Pancreas (tissue), 10 donors: ENCODE measurements around the gene CCDC102B. TPM values are rescaled to one million over a fixed set of nuclear protein-coding genes. Genes with fewer than 3 reads are reported as not detected.

Experiments used
- ATAC-seq, 4 donors: fragments of 200-7000 bp; cut with Tn5 transposase; one replicate each; pipeline versions ENCODE4 v1.8.0 to v1.9.1; 2020; ENCODE audit warnings: mild to moderate bottlenecking in 4 of 4, moderate library complexity in 4 of 4
- DNase-seq, 6 donors: peaks; one replicate each; pipeline ENCODE4 v3.0.0-alpha.2; 2020
- FAIRE-seq: peaks from 2 replicates; lab custom pipeline; 2012; peaks lifted over from hg19 to GRCh38; lab: Jason Lieb, UNC
- H3K27ac ChIP-seq, 4 donors: fragments of 200-600 bp; sonication (generic); 1 replicate in 3 of 4; 2 replicates in 1 of 4; pipeline versions ENCODE4 v1.5.0 to v1.8.0; 2020
- H3K27me3 ChIP-seq, 4 donors: fragments of 200-600 bp; one replicate each; pipeline ENCODE4 v1.8.0; 2021
- H3K36me3 ChIP-seq, 3 donors: fragments of 200-600 bp; sonication (generic) in 1 of 3; one replicate each; pipeline versions ENCODE4 v1.5.0 to v1.8.0; 2020 to 2021
- H3K4me1 ChIP-seq, 3 donors: fragments of 200-600 bp; one replicate each; pipeline ENCODE4 v1.8.0; 2021
- H3K4me3 ChIP-seq, 4 donors: fragments of 200-600 bp; sonication (generic) in 2 of 4; one replicate each; pipeline versions ENCODE4 v1.5.0 to v1.8.0; 2020 to 2021
- H3K9me3 ChIP-seq, 4 donors: fragments of 200-600 bp; one replicate each; pipeline ENCODE4 v1.8.0; 2021
- WGBS, 2 donors: extraction: QIAGEN DNeasy Blood & Tissue Kit; methylation state at CpG; one replicate each; pipeline ENCODE4 v1.1.7; 2013; 5-methylcytosine and 5-hydroxymethylcytosine counted together
- intact Hi-C, 3 donors: fragments of 100-400 bp; cut with DNase I; formaldehyde crosslinking; loops; one replicate each; pipeline versions ENCODE4 v1.11.1 to v1.14.2; 2022
- polyA plus RNA-seq, 2 donors: library from polyadenylated mRNA; stranded (reverse); fragments of 200-250 nt; gene quantifications; one replicate each; pipeline ENCODE4 v1.2.3, GENCODE V29; 2013
- total RNA-seq, 6 donors: library from RNA; stranded (reverse); fragmentation: NEBNext Ultra II Directional in 4 of 6; extraction: Animal tissue kit (Norgen Biotek cat#: 25700) in 4 of 6; gene quantifications; one replicate each; pipeline versions ENCODE4 v1.2.1 to v1.2.4, GENCODE V29; 2021 to 2023
- TF ChIP-seq, protein P1 (sequence below), 4 donors: fragments of 200-600 bp; sonication (generic) in 3 of 4; IDR thresholded peaks; one replicate each; pipeline versions ENCODE4 v1.5.0 to v1.8.0; 2021; ENCODE audit warnings: antibody characterized with exemption in 4 of 4
- donor health status: healthy with polysubstance abuse.
- donor health status: DM: no; HTN: no; CAD: no; lungs with moderate emphysema.
- donor health status: DM: no; HTN: no; CAD: no.
- donor health status: control.
- donor health status: control.
- donor health status: Bipolar disorder and iron deficiency.
- donor health status: DM: yes; HTN: yes; CAD: no.
- donor health status: DM: no; HTN: no; CAD: no.
- donor health status: DM: no; HTN: no; CAD: no.
- donor health status: DM: yes; HTN: yes; CAD: no.

CCDC102B gene
- total and polyA plus RNA-seq, 8 donors: 0.99 to 6.2 (median 1.6) TPM

DNA sequence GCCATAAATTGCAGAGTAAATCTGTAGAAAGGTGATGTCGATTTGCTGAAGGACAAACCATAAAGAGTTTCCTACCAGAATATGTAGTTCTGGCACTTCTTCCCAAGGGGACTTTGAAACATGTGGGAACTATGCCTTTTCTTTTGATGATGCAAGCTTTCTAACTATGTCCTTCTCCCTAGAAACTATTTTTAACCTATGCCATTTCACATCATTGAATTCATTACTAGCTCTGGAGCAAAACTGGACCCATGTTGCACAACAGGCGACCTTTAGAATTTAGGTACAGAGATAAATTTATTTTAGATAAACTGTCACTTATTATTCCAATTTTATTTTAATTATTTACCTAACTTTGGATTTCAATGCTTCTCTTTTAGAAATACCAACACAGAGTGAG, 186.5 kb downstream of the CCDC102B start:
- ATAC-seq (no peak), DNase-seq (no peak), FAIRE-seq (no peak)
- WGBS, 2 donors: 28 to 39% methylated on average over 2 of the region's 2 CpGs
- Histone ChIP-seq H3K4me1 (no peaks in the 10 kb centered on the region), H3K4me3 (no peak overlapping the region), H3K27ac (no peak overlapping the region), H3K27me3 (no peaks in the 10 kb centered on the region), H3K9me3 (no peaks in the 10 kb centered on the region), H3K36me3 (no peaks in the 10 kb centered on the region)
- TF ChIP-seq, protein P1, sequence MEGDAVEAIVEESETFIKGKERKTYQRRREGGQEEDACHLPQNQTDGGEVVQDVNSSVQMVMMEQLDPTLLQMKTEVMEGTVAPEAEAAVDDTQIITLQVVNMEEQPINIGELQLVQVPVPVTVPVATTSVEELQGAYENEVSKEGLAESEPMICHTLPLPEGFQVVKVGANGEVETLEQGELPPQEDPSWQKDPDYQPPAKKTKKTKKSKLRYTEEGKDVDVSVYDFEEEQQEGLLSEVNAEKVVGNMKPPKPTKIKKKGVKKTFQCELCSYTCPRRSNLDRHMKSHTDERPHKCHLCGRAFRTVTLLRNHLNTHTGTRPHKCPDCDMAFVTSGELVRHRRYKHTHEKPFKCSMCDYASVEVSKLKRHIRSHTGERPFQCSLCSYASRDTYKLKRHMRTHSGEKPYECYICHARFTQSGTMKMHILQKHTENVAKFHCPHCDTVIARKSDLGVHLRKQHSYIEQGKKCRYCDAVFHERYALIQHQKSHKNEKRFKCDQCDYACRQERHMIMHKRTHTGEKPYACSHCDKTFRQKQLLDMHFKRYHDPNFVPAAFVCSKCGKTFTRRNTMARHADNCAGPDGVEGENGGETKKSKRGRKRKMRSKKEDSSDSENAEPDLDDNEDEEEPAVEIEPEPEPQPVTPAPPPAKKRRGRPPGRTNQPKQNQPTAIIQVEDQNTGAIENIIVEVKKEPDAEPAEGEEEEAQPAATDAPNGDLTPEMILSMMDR (IDR thresholded peaks at IDR 0.05): no peak
- intact Hi-C loops: no loop called here

- FAIRE-seq: no peak
- DNase-seq: no peak
- TF ChIP-seq, protein P1 (IDR thresholded peaks at IDR 0.05): no peak
Measured at GRCh38 chr18:68985172-68985820, 187.4 kb downstream of the CCDC102B start.

GRCh38 chr18:68991286-68991685, 193.4 kb downstream of the CCDC102B start:
- Histone ChIP-seq H3K27me3 (no peaks in the 10 kb centered on the region), H3K27ac (no peak overlapping the region), H3K36me3 (no peaks in the 10 kb centered on the region), H3K9me3 (no peaks in the 10 kb centered on the region), H3K4me1 (no peaks in the 10 kb centered on the region), H3K4me3 (no peak overlapping the region)
- no peak for ATAC-seq
- DNase-seq: no peak
- TF ChIP-seq, protein P1 (IDR thresholded peaks at IDR 0.05): no peak
- no peak for FAIRE-seq
- intact Hi-C loops: no loop called here

More at GRCh38 chr18:68985172-68985820, 187.4 kb downstream of the CCDC102B start:
- intact Hi-C loops: no loop called here
- H3K36me3 ChIP-seq: no peaks in the 10 kb centered on the region
- no peaks in the 10 kb centered on the region for H3K9me3 ChIP-seq
- no peaks in the 10 kb centered on the region for H3K4me1 ChIP-seq
- ATAC-seq: no peak
- no peak overlapping the region for H3K4me3 ChIP-seq
- H3K27me3 ChIP-seq: no peaks in the 10 kb centered on the region
- 65 to 76% methylated on average over 2 of the region's 2 CpGs for WGBS, 2 donors
- no peak overlapping the region for H3K27ac ChIP-seq

GRCh38 chr18:68992719-68993482, 195.0 kb downstream of the CCDC102B start:
- 62 to 73% methylated on average over 12 of the region's 12 CpGs for WGBS, 2 donors
- intact Hi-C loops: no loop called here
- Histone ChIP-seq H3K27ac (no peak overlapping the region), H3K27me3 (no peaks in the 10 kb centered on the region), H3K36me3 (no peaks in the 10 kb centered on the region), H3K9me3 (no peaks in the 10 kb centered on the region), H3K4me1 (no peaks in the 10 kb centered on the region), H3K4me3 (no peak overlapping the region)
- TF ChIP-seq, protein P1 (IDR thresholded peaks at IDR 0.05): no peak
- FAIRE-seq (no peak), ATAC-seq (no peak), DNase-seq (no peak)

DNA sequence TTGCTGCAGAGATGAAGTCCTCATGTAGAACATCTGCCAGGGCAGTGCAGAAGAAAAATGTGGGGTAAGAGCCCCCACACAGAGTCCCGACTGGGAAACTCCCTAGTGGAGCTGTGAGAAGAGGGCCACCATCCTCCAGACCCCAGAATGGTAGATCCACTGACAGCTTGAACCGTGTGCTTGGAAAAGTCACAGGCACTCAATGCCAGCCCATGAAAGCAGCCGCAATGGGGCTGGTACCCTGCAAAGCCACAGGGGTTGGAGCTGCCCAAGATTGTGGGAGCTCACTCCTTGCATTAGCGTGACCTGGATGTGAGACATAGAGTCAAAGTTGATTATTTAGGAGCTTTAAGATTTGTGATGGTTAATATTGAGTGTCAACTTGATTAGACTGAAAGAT, 197.8 kb downstream of the CCDC102B start:
- Histone ChIP-seq H3K36me3 (no peaks in the 10 kb centered on the region), H3K27ac (no peak overlapping the region), H3K4me3 (no peak overlapping the region), H3K27me3 (no peaks in the 10 kb centered on the region), H3K9me3 (no peaks in the 10 kb centered on the region), H3K4me1 (no peaks in the 10 kb centered on the region)
- WGBS, 2 donors: 57 to 64% methylated on average over 4 of the region's 4 CpGs
- FAIRE-seq (no peak), ATAC-seq (no peak), DNase-seq (no peak)
- TF ChIP-seq, protein P1 (IDR thresholded peaks at IDR 0.05): no peak
- intact Hi-C loops: no loop called here
